A673 (cell line): ENCODE data around the gene TCAIM.

Experiments
- CTCF ChIP-seq: fragments of 300-800, 200-600 bp; sonication (generic); conservative IDR thresholded peaks from 2 replicates; pipeline ENCODE4 v1.5.1; 2017; ENCODE audit warnings: low read depth, mild to moderate bottlenecking, antibody characterized with exemption, low read length, moderate library complexity, mixed read lengths
- EZH2 ChIP-seq: fragments of 200-600 bp; sonication (generic); IDR thresholded peaks from 2 replicates; pipeline ENCODE4 v1.6.1; 2017; ENCODE audit warnings: borderline replicate concordance, low read depth, mild to moderate bottlenecking, mixed read lengths, antibody characterized with exemption, low read length; ENCODE audit not compliant: poor library complexity, severe bottlenecking

- TF ChIP-seq EZH2 (no peak), CTCF (no peak)
Measured at GRCh38 chr3:44338828-44339127, 212 bp downstream of the TCAIM start.
